ENCODE data around the gene TXNDC17.
A peak's percentile ranks its signal among the peaks of the same experiment; 100 is the strongest.
"Not testable (repeated sequence)": the region's sequence is repeated elsewhere in the genome, so short reads cannot be mapped to it uniquely, and the experiment has no call there.

Gene TXNDC17

DNA sequence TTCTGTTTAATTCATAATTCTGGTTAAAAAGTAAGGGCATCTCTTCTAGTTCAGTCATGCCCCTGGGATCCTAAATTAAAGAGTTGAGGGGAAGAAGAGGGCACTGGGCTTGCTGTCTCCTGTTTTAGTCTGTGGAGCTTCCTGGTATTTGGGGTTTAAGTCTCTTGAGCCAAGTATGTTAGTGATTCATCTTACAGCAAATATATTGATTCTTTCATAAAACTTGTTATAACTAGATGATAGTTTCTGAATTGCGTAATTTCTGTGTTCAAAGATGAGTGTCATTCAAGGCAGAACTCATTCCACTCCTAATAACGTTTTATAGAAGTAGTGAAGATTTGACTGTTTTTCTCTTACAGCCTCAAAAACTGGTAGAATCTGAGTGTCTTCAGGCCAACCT lies 1.7 kb downstream of the TXNDC17 start:
- TF ChIP-seq ZNF274 (IDR thresholded peaks at IDR 0.05; ENCODE audit: low read depth, low read length): no peak
- no peak overlapping the region for H3K4me3 ChIP-seq (ENCODE audit: low read length)

GRCh38 chr17:6643451-6644125 lies 2.7 kb downstream of the TXNDC17 start:
- no peak for TF ChIP-seq ZNF274 (IDR thresholded peaks at IDR 0.05; ENCODE audit: low read depth, low read length)
- H3K4me3 ChIP-seq (ENCODE audit: low read length): no peak overlapping the region

GRCh38 chr17:6648181-6648580 lies 7.3 kb downstream of the TXNDC17 start:
- H3K4me3 ChIP-seq (ENCODE audit: low read length): no peak overlapping the region
- TF ChIP-seq ZNF274 (IDR thresholded peaks at IDR 0.05; ENCODE audit: low read depth, low read length): no peak

- TF ChIP-seq ZNF274 (IDR thresholded peaks at IDR 0.05; ENCODE audit: low read depth, low read length): no peak
- peak within 1 kb of the TSS; percentile 97 for H3K4me3 ChIP-seq (ENCODE audit: low read length)
Observed at GRCh38 chr17:6651354-6651918, 10.6 kb downstream of the TXNDC17 start, which contains the start of the genes C17orf100 and MED31. Gene C17orf100 (plus strand): TSS chr17:6651762. CDS start chr17:6651914, 152 bp downstream. Gene MED31 (minus strand): TSS chr17:6651605. CDS start chr17:6651528, 77 bp downstream.

- TF ChIP-seq ZNF274 (IDR thresholded peaks at IDR 0.05; ENCODE audit: low read depth, low read length): no peak
- peak overlapping the region; percentile 97 for H3K4me3 ChIP-seq (ENCODE audit: low read length)
Observed at GRCh38 chr17:6651919-6652452, 11.1 kb downstream of the TXNDC17 start.

GRCh38 chr17:6654841-6655731 lies 14.2 kb downstream of the TXNDC17 start:
- no peak overlapping the region for H3K4me3 ChIP-seq (ENCODE audit: low read length)

DNA sequence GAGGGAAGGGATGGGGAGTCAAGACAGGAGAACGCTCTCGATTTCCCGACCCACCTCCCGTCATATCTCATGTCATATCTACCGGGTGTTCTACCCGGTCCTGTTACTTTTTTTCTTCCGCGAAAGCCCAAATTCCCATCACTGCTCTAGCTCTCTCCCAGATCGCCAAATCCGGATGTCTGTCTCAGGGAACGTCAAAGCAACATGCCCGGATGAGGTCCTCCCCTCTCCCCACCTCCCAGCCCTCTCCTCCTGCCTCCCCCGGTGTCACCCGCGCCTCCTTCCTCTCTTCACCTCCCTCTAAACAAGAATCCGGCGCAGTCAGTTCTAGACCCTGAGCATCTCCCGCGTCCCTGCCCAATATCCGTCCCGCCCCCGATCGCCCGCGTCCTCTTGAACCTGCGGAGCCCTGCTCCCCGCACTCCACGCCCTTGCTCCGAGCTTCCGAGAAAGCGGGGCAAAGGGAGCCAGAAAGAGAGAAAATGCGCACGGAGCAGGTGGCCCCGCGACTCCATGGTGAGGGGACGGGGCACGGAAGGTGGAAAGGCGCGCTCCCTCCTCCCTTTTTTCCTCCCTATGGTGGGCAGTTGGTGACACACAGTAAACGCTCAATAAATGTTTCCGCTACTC lies 15.0 kb downstream of the TXNDC17 start:
- H3K4me3 ChIP-seq (ENCODE audit: low read length): not testable (repeated sequence)

More at GRCh38 chr17:6654841-6655731, 14.2 kb downstream of the TXNDC17 start:
- no peak for TF ChIP-seq ZNF274 (IDR thresholded peaks at IDR 0.05; ENCODE audit: low read depth, low read length)

DNA sequence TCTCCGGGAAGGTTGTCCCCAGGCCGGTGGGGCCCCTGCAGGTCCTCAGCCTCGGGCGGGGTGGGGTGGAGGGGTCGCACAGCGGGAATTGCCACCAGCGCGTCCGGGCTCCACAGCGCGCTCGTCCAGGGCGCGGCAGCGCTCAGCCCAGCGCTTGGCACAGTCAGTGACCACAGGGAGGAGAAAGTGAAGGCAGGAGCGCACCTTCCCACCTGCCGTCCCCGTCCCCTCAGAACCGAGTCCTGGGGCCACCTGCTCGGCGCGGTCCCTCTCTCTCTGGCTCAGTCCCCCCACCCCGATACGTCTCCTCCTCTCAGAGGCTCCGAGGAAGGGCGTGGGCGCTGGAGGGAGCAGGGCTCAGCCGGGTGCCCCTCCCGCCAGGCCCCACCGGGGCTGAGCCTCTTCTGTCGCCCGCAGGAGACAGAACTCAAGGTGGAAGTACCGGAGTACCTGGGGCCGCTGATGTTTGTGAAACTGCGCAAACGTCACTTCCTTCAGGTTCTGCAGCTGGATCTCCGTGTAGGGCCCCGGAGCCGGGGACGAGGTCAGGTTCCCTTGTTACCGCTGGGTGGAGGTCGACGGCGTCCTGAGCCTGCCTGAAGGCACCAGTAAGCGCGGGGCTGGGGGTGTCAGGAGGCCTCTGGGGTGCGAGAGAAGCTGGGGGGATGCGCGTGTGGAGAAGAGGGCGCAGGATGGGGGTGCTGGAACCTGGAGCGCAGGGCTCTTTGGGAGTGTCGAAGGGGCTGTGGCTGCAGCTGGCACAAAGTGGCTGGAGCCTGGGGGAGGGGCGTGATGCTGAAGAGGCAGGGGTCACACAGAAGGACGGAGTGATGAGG lies 16.2 kb downstream of the TXNDC17 start:
- H3K4me3 ChIP-seq (ENCODE audit: low read length): peak overlapping the region; percentile 55; the same call in 1 of the 2 replicates

- peak overlapping the region; percentile 55; the same call in 1 of the 2 replicates for H3K4me3 ChIP-seq (ENCODE audit: low read length)
- TF ChIP-seq ZNF274 (IDR thresholded peaks at IDR 0.05; ENCODE audit: low read depth, low read length): no peak
Observed at GRCh38 chr17:6657633-6658287, 16.9 kb downstream of the TXNDC17 start.

- not testable (repeated sequence) for H3K4me3 ChIP-seq (ENCODE audit: low read length)
Observed at GRCh38 chr17:6658411-6658810, 17.6 kb downstream of the TXNDC17 start.

GRCh38 chr17:6660101-6660500 lies 19.2 kb downstream of the TXNDC17 start:
- TF ChIP-seq ZNF274 (IDR thresholded peaks at IDR 0.05; ENCODE audit: low read depth, low read length): no peak
- H3K4me3 ChIP-seq (ENCODE audit: low read length): no peak overlapping the region

DNA sequence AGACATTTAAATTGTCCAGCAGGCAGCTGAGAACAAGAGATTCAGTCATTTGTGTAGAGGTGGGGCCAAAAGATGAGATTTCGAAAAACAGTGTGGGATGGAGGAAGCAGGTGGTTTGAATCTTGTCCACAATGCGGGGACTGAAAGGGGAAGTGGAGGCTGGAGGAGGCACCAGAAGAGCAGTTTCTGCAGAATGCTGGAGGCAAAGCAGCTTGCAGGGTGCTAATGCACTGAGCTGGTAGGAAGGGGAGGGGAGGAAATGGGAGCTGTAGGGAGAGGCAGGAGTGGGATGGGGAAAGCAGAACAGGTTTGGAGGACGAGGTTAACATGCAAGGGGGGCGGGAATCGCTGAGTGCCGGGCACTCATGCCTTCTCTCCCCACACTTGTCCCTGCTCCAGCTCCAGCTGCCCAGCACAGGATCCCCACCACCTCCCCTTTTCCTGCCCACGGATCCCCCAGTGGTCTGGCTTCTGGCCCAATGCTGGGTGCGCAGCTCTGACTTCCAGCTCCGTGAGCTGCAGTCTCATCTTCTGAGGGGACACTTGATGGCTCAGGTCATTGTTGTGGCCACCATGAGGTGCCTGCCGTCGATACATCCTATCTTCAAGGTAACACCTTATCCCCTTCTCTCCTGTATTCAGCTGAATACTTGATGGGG lies 20.1 kb downstream of the TXNDC17 start:
- peak overlapping the region; percentile 2; the same call in 1 of the 2 replicates for H3K4me3 ChIP-seq (ENCODE audit: low read length)
- TF ChIP-seq ZNF274 (IDR thresholded peaks at IDR 0.05; ENCODE audit: low read depth, low read length): no peak

Measured in GM08714 (cell line).